SU-DHL-6 (cell line): Measurements from ENCODE around the gene COP1.

Experiments
- H2AFZ ChIP-seq: fragments of 200-600 bp; sonication (generic); 2 replicates; pipeline ENCODE4 v1.6.1; 2014; ENCODE audit warnings: low read depth, mild to moderate bottlenecking, moderate library complexity, mixed read lengths, antibody characterized with exemption, low read length; ENCODE audit not compliant: severe bottlenecking
- H3F3A ChIP-seq: fragments of 200-600 bp; shearing (Covaris generic); 2 replicates; pipeline ENCODE4 v1.6.0; 2016; ENCODE audit warnings: antibody characterized with exemption, mild to moderate bottlenecking; ENCODE audit not compliant: insufficient read depth
- H3K27ac ChIP-seq: fragments of 200-600 bp; sonication (generic); 2 replicates; pipeline ENCODE4 v1.5.1; 2016; ENCODE audit warnings: low read depth, mild to moderate bottlenecking, low read length, moderate library complexity, mixed read lengths
- H3K27me3 ChIP-seq: fragments of 200-600 bp; sonication (generic), shearing (Covaris generic); 2 replicates; pipeline ENCODE4 v1.6.0; 2014; ENCODE audit warnings: mild to moderate bottlenecking, low read length
- H3K36me3 ChIP-seq: fragments of 200-600 bp; sonication (generic); 2 replicates; pipeline ENCODE4 v1.6.1; 2014; ENCODE audit warnings: mild to moderate bottlenecking, low read length, mixed read lengths
- H3K4me2 ChIP-seq: fragments of 300-600, 200-600 bp; shearing (Covaris generic), sonication (generic); 2 replicates; pipeline ENCODE4 v1.6.0; 2014; ENCODE audit warnings: low read length, low read depth, mild to moderate bottlenecking; ENCODE audit not compliant: poor library complexity, severe bottlenecking
- H3K4me3 ChIP-seq: fragments of 200-600 bp; sonication (generic); 2 replicates; pipeline ENCODE4 v1.5.1; 2014; ENCODE audit warnings: antibody characterized with exemption, low read length, mild to moderate bottlenecking, mixed read lengths; ENCODE audit not compliant: insufficient read depth, poor library complexity, severe bottlenecking
- H3K79me2 ChIP-seq: fragments of 200-600 bp; sonication (generic); 2 replicates; pipeline ENCODE4 v1.6.1; 2014; ENCODE audit warnings: mild to moderate bottlenecking, low read length, moderate library complexity; ENCODE audit not compliant: insufficient read depth
- H3K9ac ChIP-seq: fragments of 200-600 bp; sonication (generic); 2 replicates; pipeline ENCODE4 v1.7.0; 2014; ENCODE audit warnings: mild to moderate bottlenecking, low read length
- H3K9me2 ChIP-seq: fragments of 200-600 bp; sonication (generic); replicated peaks from 2 replicates; pipeline ENCODE4 v1.6.1; 2014; ENCODE audit warnings: low read length; ENCODE audit not compliant: insufficient read depth
- H3K9me3 ChIP-seq: fragments of 200-600 bp; sonication (generic); 2 replicates; pipeline ENCODE4 v1.6.1; 2014; ENCODE audit warnings: low read length, mixed read lengths; ENCODE audit not compliant: insufficient read depth
- H4K20me1 ChIP-seq: fragments of 200-600 bp; sonication (generic); 2 replicates; pipeline ENCODE4 v1.6.1; 2014; ENCODE audit warnings: low read depth, mild to moderate bottlenecking, antibody characterized with exemption, low read length, moderate library complexity, mixed read lengths
- CTCF ChIP-seq: fragments of 200-600 bp; sonication (generic); IDR thresholded peaks from one replicate; pipeline ENCODE4 v1.5.1; 2017; ENCODE audit warnings: antibody characterized with exemption, mild to moderate bottlenecking, low read length, moderate library complexity; ENCODE audit not compliant: insufficient read depth, poor library complexity, severe bottlenecking
- EZH2phosphoT487 ChIP-seq: fragments of 200-600 bp; sonication (generic), shearing (Covaris generic); conservative IDR thresholded peaks from 2 replicates; pipeline ENCODE4 v1.6.1; 2018; ENCODE audit warnings: mild to moderate bottlenecking, antibody characterized with exemption, low read length, moderate library complexity, mixed read lengths

The COP1 gene

GRCh38 chr1:176134666-176135065 is 72.4 kb downstream of the COP1 start:
- H3K79me2 ChIP-seq = peaks cover 42% of the 10 kb centered on the region
- TF ChIP-seq EZH2phosphoT487 (no peak), CTCF (no peak)
- no peaks in the 10 kb centered on the region for H3K9me3 ChIP-seq
- H3K9ac ChIP-seq = no peak overlapping the region
- no peak overlapping the region for H3K27ac ChIP-seq
- H3K4me2 ChIP-seq = no peak overlapping the region
- H3F3A ChIP-seq = peaks cover 14% of the 10 kb centered on the region; the same call in 1 of the 2 replicates
- H3K27me3 ChIP-seq = no peaks in the 10 kb centered on the region
- H2AFZ ChIP-seq = no peak overlapping the region
- H3K36me3 ChIP-seq = peaks cover 30% of the 10 kb centered on the region
- peaks cover 5% of the 10 kb centered on the region for H4K20me1 ChIP-seq
- H3K9me2 ChIP-seq = no peaks in the 10 kb centered on the region
- no peak overlapping the region for H3K4me3 ChIP-seq

- Histone ChIP-seq H3K27ac (no peak overlapping the region), H3K9me2 (no peaks in the 10 kb centered on the region), H3K27me3 (no peaks in the 10 kb centered on the region), H2AFZ (no peak overlapping the region), H3K79me2 (0 out of 2 replicates have a peak, but pooled peaks cover 11% of the 10 kb centered on the region), H3K4me2 (no peak overlapping the region), H3K9me3 (no peaks in the 10 kb centered on the region), H3K9ac (no peak overlapping the region), H3F3A (peaks cover 11% of the 10 kb centered on the region; the same call in 1 of the 2 replicates), H3K4me3 (no peak overlapping the region), H3K36me3 (peaks cover 22% of the 10 kb centered on the region; the same call in 1 of the 2 replicates), H4K20me1 (no peaks in the 10 kb centered on the region; the same call in 1 of the 2 replicates)
- no peak for TF ChIP-seq CTCF
- no peak for TF ChIP-seq EZH2phosphoT487
Observed at GRCh38 chr1:176122282-176122681, 84.8 kb downstream of the COP1 start.

GRCh38 chr1:176119549-176119948 is 87.5 kb downstream of the COP1 start:
- Histone ChIP-seq H3F3A (peaks cover 11% of the 10 kb centered on the region; the same call in 1 of the 2 replicates), H3K36me3 (peaks cover 37% of the 10 kb centered on the region), H3K27me3 (no peaks in the 10 kb centered on the region), H3K79me2 (0 out of 2 replicates have a peak, but pooled peaks cover 11% of the 10 kb centered on the region), H3K4me3 (no peak overlapping the region), H3K9me3 (no peaks in the 10 kb centered on the region), H3K9me2 (no peaks in the 10 kb centered on the region), H4K20me1 (no peaks in the 10 kb centered on the region; the same call in 1 of the 2 replicates), H2AFZ (no peak overlapping the region), H3K27ac (no peak overlapping the region), H3K4me2 (no peak overlapping the region), H3K9ac (no peak overlapping the region)
- TF ChIP-seq EZH2phosphoT487 = no peak
- TF ChIP-seq CTCF = peak; percentile 47
